Parathyroid adenoma (tissue), 2 donors: ENCODE data around the gene DYSF.

ENCODE experiments used
- H2AFZ ChIP-seq: fragments of 300-600 bp; sonication (generic); one replicate; pipeline ENCODE4 v1.7.0; 2017; ENCODE audit warnings: antibody characterized with exemption, mild to moderate bottlenecking
- H3K27ac ChIP-seq: fragments of 300-600 bp; sonication (generic); one replicate; pipeline ENCODE4 v1.7.0; 2017
- H3K27me3 ChIP-seq: fragments of 300-600 bp; sonication (generic); one replicate; pipeline ENCODE4 v1.7.0; 2017; ENCODE audit warnings: low read length; ENCODE audit not compliant: control insufficient read depth, insufficient read depth
- H3K36me3 ChIP-seq: fragments of 300-600 bp; sonication (generic); one replicate; pipeline ENCODE4 v1.7.0; 2017; ENCODE audit warnings: low read length; ENCODE audit not compliant: control insufficient read depth, insufficient read depth
- H3K4me1 ChIP-seq: fragments of 300-600 bp; sonication (generic); one replicate; pipeline ENCODE4 v1.7.0; 2017; ENCODE audit warnings: control low read depth
- H3K4me2 ChIP-seq: fragments of 300-600 bp; sonication (generic); one replicate; pipeline ENCODE4 v1.7.0; 2017; ENCODE audit warnings: low read length
- H3K4me3 ChIP-seq: fragments of 300-600 bp; sonication (generic); one replicate; pipeline ENCODE4 v1.7.0; 2017; ENCODE audit warnings: low read depth, low read length
- H3K79me2 ChIP-seq: fragments of 300-600 bp; sonication (generic); one replicate; pipeline ENCODE4 v1.7.0; 2017; ENCODE audit warnings: control low read depth
- H3K9ac ChIP-seq: fragments of 300-600 bp; sonication (generic); one replicate; pipeline ENCODE4 v1.7.0; 2017; ENCODE audit warnings: mild to moderate bottlenecking
- H3K9me3 ChIP-seq: fragments of 300-600 bp; sonication (generic); one replicate; pipeline ENCODE4 v1.7.0; 2017; ENCODE audit warnings: low read length; ENCODE audit not compliant: control insufficient read depth
- TF ChIP-seq, protein P1 (sequence below): fragments of 300-600 bp; sonication (generic); IDR thresholded peaks from one replicate; pipeline ENCODE4 v1.7.0; 2017; ENCODE audit warnings: antibody characterized with exemption, mild to moderate bottlenecking
- donor health status: primary hyperparathyroidism.

DYSF gene

DNA sequence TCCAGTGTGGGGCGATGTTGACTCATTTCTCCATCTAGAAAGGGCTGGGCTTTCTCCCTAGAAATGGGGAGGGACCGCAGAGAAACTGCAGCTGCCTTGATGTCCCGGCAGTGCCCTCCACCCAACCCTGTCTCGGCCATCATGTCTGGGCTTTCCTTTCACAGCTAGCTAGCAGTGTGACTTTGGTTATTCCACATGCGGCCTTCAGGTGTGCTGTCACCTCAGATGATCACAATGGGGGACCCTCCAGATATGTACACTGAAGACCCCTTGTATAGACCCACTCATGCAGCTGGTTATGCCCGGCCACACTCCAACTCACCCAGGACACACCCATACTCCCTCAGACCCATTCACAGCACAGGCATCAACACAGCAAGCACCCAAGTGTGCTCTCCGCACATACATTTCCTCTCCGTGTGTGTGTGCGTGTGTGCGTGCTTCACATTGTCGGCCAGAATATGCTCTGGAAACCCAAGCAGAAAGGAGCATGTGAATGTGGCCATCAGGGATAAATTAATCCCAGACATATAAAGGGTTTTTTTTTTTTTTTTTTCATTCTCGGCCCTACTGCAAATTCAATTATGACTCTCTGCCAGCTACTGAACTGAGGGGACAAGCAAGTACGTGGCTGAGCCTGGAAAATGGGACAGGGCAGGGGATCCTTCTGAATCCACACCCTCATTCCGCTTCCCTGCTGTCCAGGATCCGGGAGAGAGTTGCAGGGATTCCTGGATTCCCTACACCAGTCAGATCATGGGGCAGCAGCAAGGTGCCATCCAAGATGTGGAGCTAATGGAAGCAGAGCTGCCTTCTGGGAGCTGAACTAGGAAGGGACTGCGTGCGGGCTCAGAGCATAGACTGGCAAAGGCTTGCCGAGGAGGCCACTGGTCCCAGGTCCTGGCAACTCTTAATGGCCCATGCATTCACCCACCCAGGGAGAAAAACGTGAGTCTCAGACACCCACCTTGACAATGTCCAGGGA is 240.2 kb downstream of the DYSF start:
- Histone ChIP-seq H3K4me1 (no peaks in the 10 kb centered on the region), H3K27me3 (no peaks in the 10 kb centered on the region), H3K4me3 (no peak overlapping the region), H3K4me2 (no peak overlapping the region), H3K79me2 (no peaks in the 10 kb centered on the region), H3K9ac (no peak overlapping the region), H2AFZ (no peak overlapping the region), H3K36me3 (no peaks in the 10 kb centered on the region), H3K9me3 (no peaks in the 10 kb centered on the region), H3K27ac (no peak overlapping the region)
- TF ChIP-seq, protein P1, sequence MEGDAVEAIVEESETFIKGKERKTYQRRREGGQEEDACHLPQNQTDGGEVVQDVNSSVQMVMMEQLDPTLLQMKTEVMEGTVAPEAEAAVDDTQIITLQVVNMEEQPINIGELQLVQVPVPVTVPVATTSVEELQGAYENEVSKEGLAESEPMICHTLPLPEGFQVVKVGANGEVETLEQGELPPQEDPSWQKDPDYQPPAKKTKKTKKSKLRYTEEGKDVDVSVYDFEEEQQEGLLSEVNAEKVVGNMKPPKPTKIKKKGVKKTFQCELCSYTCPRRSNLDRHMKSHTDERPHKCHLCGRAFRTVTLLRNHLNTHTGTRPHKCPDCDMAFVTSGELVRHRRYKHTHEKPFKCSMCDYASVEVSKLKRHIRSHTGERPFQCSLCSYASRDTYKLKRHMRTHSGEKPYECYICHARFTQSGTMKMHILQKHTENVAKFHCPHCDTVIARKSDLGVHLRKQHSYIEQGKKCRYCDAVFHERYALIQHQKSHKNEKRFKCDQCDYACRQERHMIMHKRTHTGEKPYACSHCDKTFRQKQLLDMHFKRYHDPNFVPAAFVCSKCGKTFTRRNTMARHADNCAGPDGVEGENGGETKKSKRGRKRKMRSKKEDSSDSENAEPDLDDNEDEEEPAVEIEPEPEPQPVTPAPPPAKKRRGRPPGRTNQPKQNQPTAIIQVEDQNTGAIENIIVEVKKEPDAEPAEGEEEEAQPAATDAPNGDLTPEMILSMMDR, result no peak

DNA sequence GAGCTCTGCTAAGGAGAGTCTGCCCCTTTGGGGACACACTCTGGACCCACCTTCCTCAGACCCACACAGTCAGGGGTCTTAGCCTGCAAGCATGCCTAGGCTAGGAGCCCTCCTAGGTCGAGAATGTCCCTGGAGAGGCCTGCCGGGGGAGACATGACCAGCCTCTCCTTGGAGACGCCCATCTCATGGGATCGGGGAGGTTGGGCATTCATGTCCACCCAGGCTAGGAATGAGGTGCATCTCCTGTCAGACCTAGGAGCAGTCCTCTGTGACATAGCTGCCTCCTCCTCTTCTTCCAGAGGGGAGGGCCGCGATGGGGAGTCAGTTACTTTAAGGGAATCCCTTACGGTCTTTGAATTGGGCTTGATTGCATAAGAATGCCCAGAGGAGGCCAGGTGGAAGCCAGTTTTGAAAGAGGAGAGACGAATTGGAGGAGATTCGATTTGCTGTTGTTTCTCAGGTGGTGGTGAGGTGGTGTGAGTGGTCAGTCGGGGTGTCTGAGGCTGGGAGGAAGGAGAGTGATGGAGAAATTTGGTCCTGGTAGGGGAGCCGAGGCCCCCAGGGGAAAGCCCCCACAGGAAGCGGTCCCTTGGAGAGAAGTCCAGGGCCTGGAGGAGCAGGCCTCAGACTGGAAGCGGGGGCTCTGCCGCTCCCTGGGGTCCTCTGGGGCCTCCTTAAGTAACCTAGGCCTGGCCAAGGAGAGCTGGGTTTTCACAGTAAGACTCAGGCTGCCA is 241.3 kb downstream of the DYSF start:
- Histone ChIP-seq H3K4me3 (no peak overlapping the region), H3K9ac (no peak overlapping the region), H3K9me3 (no peaks in the 10 kb centered on the region), H3K4me2 (no peak overlapping the region), H3K79me2 (no peaks in the 10 kb centered on the region), H3K36me3 (no peaks in the 10 kb centered on the region), H3K4me1 (no peaks in the 10 kb centered on the region), H3K27me3 (no peaks in the 10 kb centered on the region), H2AFZ (no peak overlapping the region), H3K27ac (no peak overlapping the region)
- TF ChIP-seq, protein P1, result no peak

DNA sequence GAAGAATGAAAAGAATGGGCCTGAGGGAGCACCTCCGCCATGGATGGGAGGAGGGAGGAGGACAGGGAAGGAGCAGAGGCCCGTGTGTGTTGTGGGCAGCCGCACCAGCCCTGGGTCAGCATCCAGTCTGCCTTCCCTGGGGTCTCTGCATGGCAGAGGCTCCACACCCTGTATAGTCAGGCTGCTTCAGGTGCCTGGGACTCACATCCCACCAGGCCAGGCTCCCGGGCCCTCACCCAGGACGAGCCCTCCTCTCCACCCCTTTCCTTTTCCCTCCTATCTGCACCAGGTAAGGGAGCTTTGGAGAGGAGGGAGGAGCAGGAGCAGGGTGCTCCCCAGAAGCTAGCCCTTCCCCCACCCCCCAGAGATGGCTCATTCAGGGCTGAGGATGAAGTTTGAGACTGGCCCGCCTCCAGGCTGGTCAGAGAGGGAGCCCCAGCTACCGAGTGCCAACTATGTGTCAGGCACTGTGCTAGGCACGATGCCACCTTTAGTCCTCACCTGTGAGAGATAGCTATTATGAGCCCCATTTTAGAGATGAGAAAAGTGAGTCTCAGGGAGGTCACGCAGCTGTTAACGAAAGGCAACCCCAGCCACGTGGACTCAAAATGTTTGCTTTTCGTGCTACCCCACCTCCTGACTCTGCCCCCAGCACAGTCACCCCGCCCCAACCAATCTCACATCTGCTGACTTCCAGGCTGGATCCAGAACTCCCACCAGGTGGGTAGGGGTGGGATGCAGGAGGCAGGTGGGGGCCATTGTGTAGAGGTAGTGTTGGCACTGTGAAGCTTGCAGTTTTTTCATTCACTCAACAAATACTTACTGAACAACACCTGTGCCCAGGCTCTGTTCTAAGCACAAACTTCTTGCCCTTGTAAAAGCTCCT is 242.1 kb downstream of the DYSF start:
- no peak overlapping the region for H3K4me3 ChIP-seq
- H3K36me3 ChIP-seq, result no peaks in the 10 kb centered on the region
- no peak overlapping the region for H3K4me2 ChIP-seq
- no peak overlapping the region for H3K9ac ChIP-seq
- no peak overlapping the region for H3K27ac ChIP-seq
- no peaks in the 10 kb centered on the region for H3K4me1 ChIP-seq
- H3K79me2 ChIP-seq, result no peaks in the 10 kb centered on the region
- no peak overlapping the region for H2AFZ ChIP-seq
- TF ChIP-seq, protein P1, result no peak
- no peaks in the 10 kb centered on the region for H3K9me3 ChIP-seq
- no peaks in the 10 kb centered on the region for H3K27me3 ChIP-seq

DNA sequence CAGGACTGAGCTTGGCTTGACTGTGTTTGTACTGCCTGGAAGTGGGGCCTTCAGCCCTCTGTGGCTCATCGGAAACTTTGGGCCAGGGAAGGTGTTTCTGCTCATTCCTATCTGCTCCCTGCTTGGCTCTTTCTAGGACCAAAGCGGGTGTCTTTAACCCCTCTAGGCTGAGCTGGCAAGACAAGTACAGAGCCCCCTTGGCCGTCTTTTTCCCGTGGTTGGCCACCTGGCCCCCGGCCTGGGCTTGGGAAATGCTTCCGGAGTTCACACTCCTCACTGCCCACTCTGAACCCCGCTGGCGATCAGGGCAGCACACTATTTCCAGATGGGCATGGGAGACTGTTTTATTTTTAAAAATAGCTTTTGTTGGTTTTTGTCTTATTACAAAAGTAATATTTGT is 243.0 kb downstream of the DYSF start:
- Histone ChIP-seq H3K4me1 (no peaks in the 10 kb centered on the region), H3K4me3 (no peak overlapping the region), H3K4me2 (no peak overlapping the region), H3K27ac (no peak overlapping the region), H3K9me3 (no peaks in the 10 kb centered on the region), H3K27me3 (no peaks in the 10 kb centered on the region), H2AFZ (no peak overlapping the region), H3K9ac (no peak overlapping the region), H3K36me3 (no peaks in the 10 kb centered on the region), H3K79me2 (no peaks in the 10 kb centered on the region)
- TF ChIP-seq, protein P1, result no peak
